NCI-H774 (cell line): ENCODE results near the gene BRME1.

Experiments
- DNase-seq: peaks from one replicate; lab custom pipeline; 2025; lab: John Stamatoyannopoulos, UW

BRME1 gene

GRCh38 chr19:13905634-13906520 lies at the start of gene BRME1, which contains the start of gene CC2D1A:
Gene BRME1 (minus strand): TSS chr19:13906117. CDS start chr19:13904892, 1,225 bp downstream.
Gene CC2D1A (plus strand): TSS chr19:13906201. CDS start chr19:13906442, 241 bp downstream.
- peak; percentile 88 for DNase-seq

GRCh38 chr19:13954185-13954584 lies 48.3 kb upstream of the BRME1 start:
- no peak for DNase-seq

- no peak for DNase-seq
These were observed 47.1 kb upstream of the BRME1 start for GRCh38 chr19:13952931-13953531.

- DNase-seq: peak; percentile 99
These were observed 46.4 kb upstream of the BRME1 start, which contains the start of gene DCAF15 for GRCh38 chr19:13952154-13952930. Gene DCAF15 (plus strand): TSS chr19:13952509. CDS start chr19:13952513, 4 bp downstream.

- no peak for DNase-seq
These were observed 45.9 kb upstream of the BRME1 start for GRCh38 chr19:13951799-13952153.

- DNase-seq: no peak
These were observed 45.1 kb upstream of the BRME1 start for GRCh38 chr19:13951043-13951442.

GRCh38 chr19:13946414-13946813 lies 40.5 kb upstream of the BRME1 start:
- DNase-seq: no peak

- no peak for DNase-seq
These were observed 36.2 kb upstream of the BRME1 start for GRCh38 chr19:13942023-13942684.

- no peak for DNase-seq
These were observed 32.6 kb upstream of the BRME1 start, which contains the start of gene PODNL1 for GRCh38 chr19:13938301-13939064. Gene PODNL1 (minus strand): TSS chr19:13938417. CDS start chr19:13938181, 236 bp downstream.

- DNase-seq: no peak
These were observed 31.8 kb upstream of the BRME1 start for GRCh38 chr19:13937479-13938300.

GRCh38 chr19:13935765-13936510 lies 30.0 kb upstream of the BRME1 start:
- DNase-seq: no peak

GRCh38 chr19:13934785-13935109 lies 28.8 kb upstream of the BRME1 start:
- DNase-seq: no peak

- no peak for DNase-seq
These were observed 27.0 kb upstream of the BRME1 start for GRCh38 chr19:13932911-13933393.

- no peak for DNase-seq
These were observed 26.3 kb upstream of the BRME1 start for GRCh38 chr19:13932149-13932637.

- DNase-seq: no peak
These were observed 25.7 kb upstream of the BRME1 start for GRCh38 chr19:13931391-13932148.

- DNase-seq: no peak
These were observed 24.5 kb upstream of the BRME1 start for GRCh38 chr19:13930402-13930801.

- DNase-seq: no peak
These were observed 24.0 kb upstream of the BRME1 start for GRCh38 chr19:13929956-13930355.

- DNase-seq: no peak
These were observed 23.4 kb upstream of the BRME1 start for GRCh38 chr19:13929340-13929739.
